ENCODE data around the gene ABI3BP.

- TF ChIP-seq CTCF (IDR thresholded peaks at IDR 0.05; ENCODE audit: low read depth, low read length, missing input control) (no peak), TAF1 (conservative IDR thresholded peaks at IDR 0.05) (no peak), FOXA1 (IDR thresholded peaks at IDR 0.05) (no peak), MAX (IDR thresholded peaks at IDR 0.05) (no peak), JUND (IDR thresholded peaks at IDR 0.05) (no peak), GABPA (IDR thresholded peaks at IDR 0.05 in 1 of 2, conservative IDR thresholded peaks at IDR 0.05 in 1 of 2) (no peak)
These were observed 80.7 kb downstream of the ABI3BP start for GRCh38 chr3:100912571-100912970.
